GM12892 (cell line): ENCODE measurements around the gene IFITM2.
A peak's percentile ranks its signal among the peaks of the same experiment; 100 is the strongest.
"Not testable (repeated sequence)": the region's sequence is repeated elsewhere in the genome, so short reads cannot be mapped to it uniquely, and the experiment has no call there.

ENCODE experiments used
- DNase-seq: peaks from one replicate; pipeline ENCODE4 v3.0.0; 2011; ENCODE audit not compliant: insufficient read length
- FAIRE-seq: peaks from 2 replicates; lab custom pipeline; 2011; peaks lifted over from hg19 to GRCh38; lab: Jason Lieb, UNC
- POLR2A ChIP-seq: IDR thresholded peaks from 2 replicates; pipeline ENCODE4 v1.6.1; 2011; ENCODE audit warnings: low read depth, low read length, control low read depth
- POLR2AphosphoS5 ChIP-seq: IDR thresholded peaks from 2 replicates; pipeline ENCODE4 v1.6.1; 2011; ENCODE audit warnings: low read depth, low read length, control low read depth
- TAF1 ChIP-seq: IDR thresholded peaks from 2 replicates; pipeline ENCODE4 v1.6.1; 2011; ENCODE audit warnings: low read depth, mild to moderate bottlenecking, control low read depth, low read length, borderline replicate concordance

IFITM2 gene

GRCh38 chr11:324156-324555 lies 16.5 kb downstream of the IFITM2 start:
- DNase-seq (no peak), FAIRE-seq (no peak)
- TF ChIP-seq POLR2AphosphoS5 (no peak), POLR2A (no peak), TAF1 (no peak)

GRCh38 chr11:324593-325517 lies 17.2 kb downstream of the IFITM2 start:
- not testable (repeated sequence) for FAIRE-seq, DNase-seq

- FAIRE-seq: peak; percentile 93
- no peak for TF ChIP-seq POLR2A
- no peak for TF ChIP-seq TAF1
- TF ChIP-seq POLR2AphosphoS5: no peak
These were observed 18.4 kb downstream of the IFITM2 start for GRCh38 chr11:325796-326591.

GRCh38 chr11:326592-326841 lies 18.9 kb downstream of the IFITM2 start:
- TF ChIP-seq POLR2A (no peak), POLR2AphosphoS5 (no peak), TAF1 (no peak)
- DNase-seq (no peak), FAIRE-seq (no peak)

More at GRCh38 chr11:325796-326591, 18.4 kb downstream of the IFITM2 start:
- no peak for DNase-seq

GRCh38 chr11:326842-327580 lies 19.4 kb downstream of the IFITM2 start:
- DNase-seq: peak; percentile 73
- FAIRE-seq: peak; percentile 98
- TF ChIP-seq POLR2A (0 out of 2 replicates have a peak, but pooled peaks have one; percentile 20), POLR2AphosphoS5 (no peak)

- TF ChIP-seq POLR2A: no peak
- no peak for TF ChIP-seq POLR2AphosphoS5
- TF ChIP-seq TAF1: no peak
- no peak for FAIRE-seq
- DNase-seq: no peak
These were observed 19.9 kb downstream of the IFITM2 start for GRCh38 chr11:327581-327923.

GRCh38 chr11:328012-328411 lies 20.4 kb downstream of the IFITM2 start:
- FAIRE-seq: no peak
- no peak for DNase-seq
- TF ChIP-seq POLR2A: no peak

- not testable (repeated sequence) for DNase-seq, FAIRE-seq
These were observed 21.0 kb downstream of the IFITM2 start for GRCh38 chr11:328516-329100.

- peak; percentile 38 for FAIRE-seq
- TF ChIP-seq TAF1 (no peak), POLR2A (0 out of 2 replicates have a peak, but pooled peaks have one; percentile 9), POLR2AphosphoS5 (no peak)
- no peak for DNase-seq
These were observed 22.3 kb downstream of the IFITM2 start for GRCh38 chr11:329886-330253.

- TF ChIP-seq POLR2AphosphoS5: no peak
- TF ChIP-seq POLR2A: no peak
- TF ChIP-seq TAF1: no peak
- DNase-seq (no peak), FAIRE-seq (no peak)
These were observed 22.7 kb downstream of the IFITM2 start for GRCh38 chr11:330307-330693.

GRCh38 chr11:330694-331357 lies 23.2 kb downstream of the IFITM2 start:
- TF ChIP-seq POLR2AphosphoS5 (no peak), TAF1 (no peak), POLR2A (no peak)
- FAIRE-seq (peak; percentile 85), DNase-seq (no peak)
